ENCODE measurements around the gene CELF1. TPM values are rescaled to one million over a fixed set of nuclear protein-coding genes. Genes with fewer than 3 reads are reported as not detected.

Gene CELF1
- total RNA-seq, 1 donor from 2014 or later, result 180 TPM

GRCh38 chr11:47506373-47506772, 46.6 kb downstream of the CELF1 start:
- peaks cover 45% of the 10 kb centered on the region for H3K4me1 Mint-ChIP-seq
- H3K36me3 Mint-ChIP-seq (ENCODE audit: low read depth), result no peaks in the 10 kb centered on the region
- no peak overlapping the region for H3K27ac Mint-ChIP-seq (ENCODE audit: unreplicated experiment)
- no peaks in the 10 kb centered on the region for H3K27me3 Mint-ChIP-seq (ENCODE audit: low read depth)
- no peak for TF ChIP-seq CTCF (conservative IDR thresholded peaks at IDR 0.05)
- H3K4me3 Mint-ChIP-seq, result no peak overlapping the region
- H3K9me3 Mint-ChIP-seq, result no peaks in the 10 kb centered on the region
- no peak for DNase-seq (ENCODE audit: low read depth, low spot score)

GRCh38 chr11:47504910-47505309, 48.0 kb downstream of the CELF1 start:
- no peaks in the 10 kb centered on the region for H3K9me3 Mint-ChIP-seq
- DNase-seq (ENCODE audit: low read depth, low spot score), result no peak
- no peaks in the 10 kb centered on the region for H3K27me3 Mint-ChIP-seq (ENCODE audit: low read depth)
- H3K27ac Mint-ChIP-seq (ENCODE audit: unreplicated experiment), result no peak overlapping the region
- H3K36me3 Mint-ChIP-seq (ENCODE audit: low read depth), result no peaks in the 10 kb centered on the region
- H3K4me3 Mint-ChIP-seq, result no peak overlapping the region
- TF ChIP-seq CTCF (conservative IDR thresholded peaks at IDR 0.05), result no peak
- peaks cover 48% of the 10 kb centered on the region for H3K4me1 Mint-ChIP-seq

GRCh38 chr11:47503227-47503626, 49.7 kb downstream of the CELF1 start:
- H3K4me3 Mint-ChIP-seq, result no peak overlapping the region
- no peak for TF ChIP-seq CTCF (conservative IDR thresholded peaks at IDR 0.05)
- no peaks in the 10 kb centered on the region for H3K9me3 Mint-ChIP-seq
- no peak overlapping the region for H3K27ac Mint-ChIP-seq (ENCODE audit: unreplicated experiment)
- no peak for DNase-seq (ENCODE audit: low read depth, low spot score)
- peaks cover 44% of the 10 kb centered on the region for H3K4me1 Mint-ChIP-seq
- no peaks in the 10 kb centered on the region for H3K36me3 Mint-ChIP-seq (ENCODE audit: low read depth)
- H3K27me3 Mint-ChIP-seq (ENCODE audit: low read depth), result no peaks in the 10 kb centered on the region

- Mint-ChIP-seq H3K27me3 (ENCODE audit: low read depth) (no peaks in the 10 kb centered on the region), H3K4me3 (no peak overlapping the region), H3K4me1 (peaks cover 39% of the 10 kb centered on the region), H3K36me3 (ENCODE audit: low read depth) (no peaks in the 10 kb centered on the region), H3K9me3 (no peaks in the 10 kb centered on the region), H3K27ac (ENCODE audit: unreplicated experiment) (no peak overlapping the region)
- TF ChIP-seq CTCF (conservative IDR thresholded peaks at IDR 0.05), result no peak
- DNase-seq (ENCODE audit: low read depth, low spot score), result no peak
Observed at GRCh38 chr11:47502767-47503166, 50.2 kb downstream of the CELF1 start.

GRCh38 chr11:47501101-47501500, 51.8 kb downstream of the CELF1 start:
- Mint-ChIP-seq H3K27ac (ENCODE audit: unreplicated experiment) (peak overlapping the region; percentile 53), H3K36me3 (ENCODE audit: low read depth) (no peaks in the 10 kb centered on the region), H3K4me3 (no peak overlapping the region), H3K9me3 (no peaks in the 10 kb centered on the region), H3K27me3 (ENCODE audit: low read depth) (no peaks in the 10 kb centered on the region), H3K4me1 (peaks cover 26% of the 10 kb centered on the region)
- TF ChIP-seq CTCF (conservative IDR thresholded peaks at IDR 0.05), result no peak
- no peak for DNase-seq (ENCODE audit: low read depth, low spot score)

- no peak overlapping the region for H3K27ac Mint-ChIP-seq (ENCODE audit: unreplicated experiment)
- H3K36me3 Mint-ChIP-seq (ENCODE audit: low read depth), result no peaks in the 10 kb centered on the region
- peaks cover 25% of the 10 kb centered on the region for H3K4me1 Mint-ChIP-seq
- TF ChIP-seq CTCF (conservative IDR thresholded peaks at IDR 0.05), result no peak
- no peaks in the 10 kb centered on the region for H3K27me3 Mint-ChIP-seq (ENCODE audit: low read depth)
- H3K4me3 Mint-ChIP-seq, result no peak overlapping the region
- no peaks in the 10 kb centered on the region for H3K9me3 Mint-ChIP-seq
- DNase-seq (ENCODE audit: low read depth, low spot score), result no peak
Observed at GRCh38 chr11:47500121-47500520, 52.8 kb downstream of the CELF1 start.
